HCT116 (cell line): Measurements from ENCODE around the gene TWNK.

Experiments used
- ATF3 ChIP-seq: IDR thresholded peaks from 2 replicates; pipeline ENCODE4 v1.6.1; 2012
- CTCF ChIP-seq, 3 experiments: fragments of 200-600 bp in 1 of 3; sonication (generic) in 1 of 3; IDR thresholded peaks in 2 of 3; conservative IDR thresholded peaks in 1 of 3; 2 replicates each; pipeline ENCODE4 v1.5.1; 2012 to 2017; ENCODE audit warnings: low read depth in 2 of 3, low read length in 2 of 3, antibody characterized with exemption in 1 of 3, borderline replicate concordance in 1 of 3, control low read depth in 1 of 3, mild to moderate bottlenecking in 1 of 3, mixed read lengths in 1 of 3, mixed run types in 1 of 3, moderate library complexity in 1 of 3; ENCODE audit not compliant: insufficient read depth in 1 of 3
- EGR1 ChIP-seq: IDR thresholded peaks from 2 replicates; pipeline ENCODE4 v1.6.1; 2012; ENCODE audit warnings: low read depth
- ELF1 ChIP-seq: IDR thresholded peaks from 2 replicates; pipeline ENCODE4 v1.6.1; 2012; ENCODE audit warnings: low read depth, borderline replicate concordance
- EZH2 ChIP-seq: fragments of 200-600 bp; sonication (generic); IDR thresholded peaks from 2 replicates; pipeline ENCODE4 v1.6.1; 2017; ENCODE audit warnings: antibody characterized with exemption, mixed run types
- EZH2phosphoT487 ChIP-seq: fragments of 200-600 bp; IDR thresholded peaks from 2 replicates; pipeline ENCODE4 v1.6.1; 2018; ENCODE audit warnings: antibody characterized with exemption, borderline replicate concordance
- FOSL1 ChIP-seq: IDR thresholded peaks from 2 replicates; pipeline ENCODE4 v1.6.1; 2012; ENCODE audit warnings: low read depth
- MAX ChIP-seq: IDR thresholded peaks from 2 replicates; pipeline ENCODE4 v1.6.1; 2012
- POLR2A ChIP-seq: IDR thresholded peaks from 2 replicates; pipeline ENCODE4 v1.7.0; 2011; ENCODE audit warnings: borderline replicate concordance; ENCODE audit not compliant: insufficient read depth, insufficient read length; ENCODE audit errors: extremely low read depth
- POLR2AphosphoS5 ChIP-seq: IDR thresholded peaks from 2 replicates; pipeline ENCODE4 v1.6.1; 2011; ENCODE audit warnings: mild to moderate bottlenecking, low read depth, low read length, moderate library complexity
- RAD21 ChIP-seq: IDR thresholded peaks from 2 replicates; pipeline ENCODE4 v1.6.1; 2012; ENCODE audit warnings: low read depth, mild to moderate bottlenecking
- TCF7L2 ChIP-seq: IDR thresholded peaks from 2 replicates; pipeline ENCODE4 v1.7.0; 2011; ENCODE audit warnings: borderline replicate concordance, inconsistent platforms; ENCODE audit not compliant: insufficient read depth, insufficient read length; ENCODE audit errors: extremely low read depth
- YY1 ChIP-seq: IDR thresholded peaks from 2 replicates; pipeline ENCODE4 v1.6.1; 2011; ENCODE audit warnings: low read length, low read depth, moderate library complexity, mild to moderate bottlenecking; ENCODE audit not compliant: insufficient replicate concordance; ENCODE audit errors: extremely low read depth
- ZNF274 ChIP-seq: fragments of 200-500 bp; sonication (Bioruptor generic); IDR thresholded peaks from 2 replicates; pipeline ENCODE4 v1.6.1; 2014; ENCODE audit warnings: mild to moderate bottlenecking, low read depth, low read length, inconsistent platforms

GRCh38 chr10:101021692-101022251 lies 34.4 kb downstream of the TWNK start:
- TF ChIP-seq CTCF (IDR thresholded peaks at IDR 0.05 in 2 of 3, conservative IDR thresholded peaks at IDR 0.05 in 1 of 3; ENCODE audit: borderline replicate concordance in 1 of 3, insufficient read depth in 1 of 3, low read depth in 2 of 3, low read length in 2 of 3) (no peak), ZNF274 (no peak), RAD21 (no peak), MAX (no peak), YY1 (no peak), EZH2 (no peak), EGR1 (no peak), ATF3 (no peak), TCF7L2 (no peak), EZH2phosphoT487 (no peak), POLR2A (no peak), POLR2AphosphoS5 (no peak), FOSL1 (no peak), ELF1 (no peak)
